T47D (cell line): ENCODE measurements around the gene DERL3.

Experiments used
- DNase-seq, 2 experiments: peaks; one replicate each; pipeline versions ENCODE4 v3.0.0 to v3.0.0-alpha.2; 2011 to 2012; ENCODE audit warnings: low read depth in 1 of 2, low spot score in 1 of 2
- JUND ChIP-seq: IDR thresholded peaks from 2 replicates; pipeline ENCODE4 v1.6.1; 2012; ENCODE audit warnings: low read depth
- in situ Hi-C: cut with HindIII; loops from 2 replicates; pipeline ENCODE4 v1.10.0; 2016; ENCODE audit warnings: low sequenced_read_pairs, low pct_unique_long_range_greater_than_20kb

DERL3 gene

DNA sequence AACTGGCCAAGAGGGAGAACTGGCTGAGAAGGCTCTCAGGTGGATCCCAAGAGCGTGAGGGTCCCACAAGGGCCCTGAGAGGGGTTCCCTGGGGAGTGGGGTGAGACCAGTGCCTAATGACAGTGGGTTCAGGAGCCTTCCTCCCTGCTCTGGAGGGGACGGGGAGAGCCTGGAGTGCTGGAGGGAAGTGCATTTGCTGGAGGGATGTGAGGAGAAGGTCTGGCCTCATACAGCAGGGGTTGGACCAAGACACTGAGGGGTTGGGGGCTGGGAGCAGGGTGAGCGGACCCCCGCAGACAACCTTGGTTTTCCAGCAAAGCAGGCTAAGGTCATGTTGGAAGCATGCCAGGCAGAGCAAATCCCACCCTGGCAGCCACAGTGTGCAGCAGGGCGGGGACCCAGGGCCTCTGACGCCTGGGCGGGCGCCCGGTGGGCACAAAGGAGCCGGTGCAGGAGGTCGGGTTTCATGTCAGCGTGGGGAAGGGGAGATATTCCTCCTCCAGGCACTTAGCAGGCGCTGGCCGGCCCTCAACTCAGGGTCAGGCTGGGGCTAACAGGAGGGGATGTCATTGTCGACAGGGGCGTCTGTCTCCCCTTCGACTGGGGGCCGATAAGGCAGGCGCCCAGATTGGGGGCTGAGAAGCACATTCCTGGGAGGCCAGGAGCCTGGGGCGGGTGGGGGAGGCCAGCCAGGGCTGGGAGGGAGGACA lies 3.1 kb upstream of the DERL3 start:
- DNase-seq: no peak
- TF ChIP-seq JUND: no peak
- in situ Hi-C loops: no loop called here

- DNase-seq: no peak
- TF ChIP-seq JUND: no peak
- in situ Hi-C loops: no loop called here
These were observed 2.5 kb upstream of the DERL3 start for GRCh38 chr22:23841292-23841691.

GRCh38 chr22:23840026-23840425 lies 1.2 kb upstream of the DERL3 start:
- no peak for DNase-seq
- in situ Hi-C loops: no loop called here
- no peak for TF ChIP-seq JUND

- DNase-seq: no peak
- in situ Hi-C loops: no loop called here
- TF ChIP-seq JUND: no peak
These were observed 710 bp downstream of the DERL3 start for GRCh38 chr22:23837911-23838680.

- DNase-seq: no peak
- in situ Hi-C loops: no loop called here
- TF ChIP-seq JUND: no peak
These were observed 1.3 kb downstream of the DERL3 start for GRCh38 chr22:23837496-23837859.

- in situ Hi-C loops: no loop called here
- TF ChIP-seq JUND: no peak
- DNase-seq: no peak
These were observed 1.9 kb downstream of the DERL3 start for GRCh38 chr22:23836692-23837495.

- TF ChIP-seq JUND: no peak
- in situ Hi-C loops: no loop called here
- DNase-seq: no peak
These were observed 2.5 kb downstream of the DERL3 start for GRCh38 chr22:23836281-23836680.

GRCh38 chr22:23835484-23836144 lies 3.2 kb downstream of the DERL3 start:
- in situ Hi-C loops: no loop called here

GRCh38 chr22:23834793-23835483 lies 3.9 kb downstream of the DERL3 start:
- DNase-seq: no peak
- in situ Hi-C loops: no loop called here
- no peak for TF ChIP-seq JUND

More at GRCh38 chr22:23835484-23836144, 3.2 kb downstream of the DERL3 start:
- TF ChIP-seq JUND: no peak
- DNase-seq: no peak

DNA sequence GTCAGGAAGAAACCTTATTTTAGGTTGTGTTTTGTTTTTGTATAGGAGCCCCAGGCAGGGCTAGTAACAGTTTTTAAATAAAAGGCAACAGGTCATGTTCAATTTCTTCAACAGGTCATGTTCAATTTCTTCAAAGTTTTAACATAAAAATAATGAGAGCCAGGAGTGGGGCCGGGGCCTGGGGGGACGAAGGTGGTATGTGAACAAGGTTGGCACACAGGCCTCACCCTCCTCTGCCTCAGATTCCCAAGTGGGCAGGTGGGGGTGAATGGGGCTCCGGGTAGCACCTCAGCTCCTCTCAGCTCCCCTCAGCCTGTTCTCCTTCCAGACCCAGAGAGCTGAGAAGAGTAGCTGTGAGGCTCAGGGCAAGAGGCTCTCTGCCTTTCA lies 4.4 kb downstream of the DERL3 start:
- no peak for TF ChIP-seq JUND
- DNase-seq: no peak
- in situ Hi-C loops: no loop called here

GRCh38 chr22:23833911-23834317 lies 4.9 kb downstream of the DERL3 start:
- no peak for DNase-seq
- in situ Hi-C loops: no loop called here
- no peak for TF ChIP-seq JUND

- no peak for DNase-seq
- TF ChIP-seq JUND: no peak
- in situ Hi-C loops: no loop called here
These were observed 5.6 kb downstream of the DERL3 start for GRCh38 chr22:23833017-23833751.
